SK-N-SH (cell line): ENCODE measurements around the gene WBP2NL. TPM values are rescaled to one million over a fixed set of nuclear protein-coding genes. Genes with fewer than 3 reads are reported as not detected.

ENCODE experiments used
- CTCF ChIA-PET: fragments of 300-600, 350-600 bp; formaldehyde crosslinking; extraction: SDS; loops from one replicate; lab custom pipeline; 2021; lab: Yijun Ruan, JAX
- POLR2A ChIA-PET: fragments of 350-600 bp; sonication (Branson Sonifier 250); formaldehyde crosslinking; extraction: SDS; loops from one replicate; lab custom pipeline; 2020; ENCODE audit warnings: antibody characterized with exemption, inconsistent platforms; lab: Yijun Ruan, JAX
- DNase-seq: peaks from one replicate; pipeline ENCODE4 v3.0.0; 2012
- H2AFZ ChIP-seq: fragments of 200-600 bp; sonication (generic); 2 replicates; pipeline ENCODE4 v1.8.1; 2016; ENCODE audit warnings: antibody characterized with exemption, mild to moderate bottlenecking, low read depth
- H3F3A ChIP-seq: fragments of 200-600 bp; sonication (generic); replicated peaks from 2 replicates; pipeline ENCODE3; 2016; ENCODE audit warnings: antibody characterized with exemption, mild to moderate bottlenecking; ENCODE audit not compliant: insufficient read depth
- H3K27ac ChIP-seq, 2 experiments: fragments of 200-500 bp in 1 of 2; fragments of 200-600 bp in 1 of 2; sonication (Bioruptor generic) in 1 of 2; sonication (generic), shearing (Covaris generic) in 1 of 2; 2 replicates each; pipeline versions ENCODE4 v1.5.1 to v1.6.1; 2014 to 2016; ENCODE audit warnings: low read depth in 2 of 2, inconsistent platforms in 1 of 2, low read length in 1 of 2, mild to moderate bottlenecking in 1 of 2, mixed read lengths in 1 of 2
- H3K27me3 ChIP-seq: fragments of 200-600 bp; sonication (generic), shearing (Covaris generic); 2 replicates; pipeline ENCODE4 v1.6.1; 2016; ENCODE audit warnings: mixed run types; ENCODE audit not compliant: insufficient read depth
- H3K36me3 ChIP-seq, 2 experiments: fragments of 200-500 bp in 1 of 2; fragments of 200-600 bp in 1 of 2; sonication (Bioruptor generic) in 1 of 2; sonication (generic) in 1 of 2; replicated peaks in 1 of 2; 2 replicates each; pipeline versions ENCODE3 to v1.5.1; 2014 to 2016; ENCODE audit warnings: low read length in 1 of 2, mild to moderate bottlenecking in 1 of 2; ENCODE audit not compliant: insufficient read depth in 2 of 2, control insufficient read depth in 1 of 2
- H3K4me1 ChIP-seq, 2 experiments: fragments of 200-500 bp in 1 of 2; fragments of 200-600 bp in 1 of 2; sonication (Bioruptor generic) in 1 of 2; sonication (generic), shearing (Covaris generic) in 1 of 2; 2 replicates each; pipeline versions ENCODE4 v1.5.1 to v1.6.1; 2014 to 2016; ENCODE audit warnings: low read depth in 1 of 2, low read length in 1 of 2, mixed run types in 1 of 2; ENCODE audit not compliant: insufficient read depth in 2 of 2, control insufficient read depth in 1 of 2
- H3K4me2 ChIP-seq: fragments of 200-600 bp; sonication (generic), shearing (Covaris generic); 2 replicates; pipeline ENCODE4 v1.6.1; 2017; ENCODE audit warnings: mixed run types
- H3K4me3 ChIP-seq, 2 experiments: fragments of 200-500 bp in 1 of 2; fragments of 200-600 bp in 1 of 2; sonication (Bioruptor generic) in 1 of 2; sonication (generic), shearing (Covaris generic) in 1 of 2; 2 replicates each; pipeline versions ENCODE4 v1.5.1 to v1.8.1; 2014 to 2016; ENCODE audit warnings: low read depth in 2 of 2, inconsistent platforms in 1 of 2, low read length in 1 of 2, mild to moderate bottlenecking in 1 of 2, mixed read lengths in 1 of 2, moderate library complexity in 1 of 2
- H3K79me2 ChIP-seq: fragments of 200-600 bp; sonication (generic); 2 replicates; pipeline ENCODE4 v1.8.1; 2017; ENCODE audit warnings: mild to moderate bottlenecking; ENCODE audit not compliant: insufficient read depth
- H3K9ac ChIP-seq: fragments of 200-600 bp; sonication (generic); 2 replicates; pipeline ENCODE4 v1.6.1; 2017; ENCODE audit warnings: mixed run types
- H3K9me2 ChIP-seq: fragments of 200-600 bp; sonication (generic); 2 replicates; pipeline ENCODE4 v1.6.1; 2017; ENCODE audit warnings: mixed run types
- H3K9me3 ChIP-seq: fragments of 200-600 bp; sonication (generic); 2 replicates; pipeline ENCODE4 v1.6.1; 2017; ENCODE audit warnings: mixed run types, mild to moderate bottlenecking, moderate library complexity
- H4K20me1 ChIP-seq: fragments of 200-600 bp; sonication (generic); 2 replicates; pipeline ENCODE4 v1.6.1; 2017; ENCODE audit warnings: mild to moderate bottlenecking, mixed run types; ENCODE audit not compliant: insufficient read depth
- ELF1 ChIP-seq: IDR thresholded peaks from 2 replicates; pipeline ENCODE4 v1.4.0; 2012
- EP300 ChIP-seq, 2 experiments: IDR thresholded peaks; 2 replicates each; pipeline versions ENCODE4 v1.4.0 to v1.6.1; 2012; ENCODE audit warnings: borderline replicate concordance in 1 of 2, low read depth in 1 of 2, low read length in 1 of 2
- EZH2phosphoT487 ChIP-seq: fragments of 200-600 bp; sonication (generic); IDR thresholded peaks from 2 replicates; pipeline ENCODE4 v1.6.1; 2017; ENCODE audit warnings: low read depth, mixed run types, mild to moderate bottlenecking, antibody characterized with exemption, moderate library complexity, borderline replicate concordance
- FOSL2 ChIP-seq: IDR thresholded peaks from 2 replicates; pipeline ENCODE4 v1.4.0; 2012; ENCODE audit warnings: low read depth, mild to moderate bottlenecking, moderate library complexity, borderline replicate concordance
- FOXM1 ChIP-seq: IDR thresholded peaks from 2 replicates; pipeline ENCODE4 v1.4.0; 2012; ENCODE audit warnings: low read depth, mild to moderate bottlenecking
- GATA2 ChIP-seq: sonication (generic); formaldehyde crosslinking; IDR thresholded peaks from 2 replicates; pipeline ENCODE4 v1.5.0; 2020; ENCODE audit warnings: mild to moderate bottlenecking, missing genetic modification reagents
- JUND ChIP-seq: IDR thresholded peaks from 2 replicates; pipeline ENCODE4 v1.4.0; 2012
- NFIC ChIP-seq: IDR thresholded peaks from 2 replicates; pipeline ENCODE4 v1.4.0; 2012; ENCODE audit warnings: borderline replicate concordance
- NRF1 ChIP-seq: IDR thresholded peaks from 2 replicates; pipeline ENCODE4 v1.6.1; 2012; ENCODE audit warnings: low read depth, mild to moderate bottlenecking, low read length
- POLR2AphosphoS5 ChIP-seq: IDR thresholded peaks from 2 replicates; pipeline ENCODE4 v1.6.1; 2012; ENCODE audit warnings: low read depth, low read length
- RAD21 ChIP-seq: IDR thresholded peaks from 2 replicates; pipeline ENCODE4 v1.6.1; 2012; ENCODE audit warnings: mild to moderate bottlenecking, low read length
- RCOR1 ChIP-seq: fragments of 150-350 bp; IDR thresholded peaks from 2 replicates; pipeline ENCODE4 v1.6.1; 2017; ENCODE audit warnings: antibody characterized with exemption, low read length
- REST ChIP-seq: IDR thresholded peaks from 2 replicates; pipeline ENCODE4 v1.6.1; 2012; ENCODE audit warnings: mild to moderate bottlenecking, low read depth, low read length, moderate library complexity
- RFX5 ChIP-seq: IDR thresholded peaks from 2 replicates; pipeline ENCODE4 v1.6.1; 2012; ENCODE audit warnings: mild to moderate bottlenecking, improper control_type of control experiment, low read length
- SIN3A ChIP-seq: IDR thresholded peaks from 2 replicates; pipeline ENCODE4 v1.6.1; 2012; ENCODE audit warnings: low read depth, mild to moderate bottlenecking, low read length, moderate library complexity, borderline replicate concordance
- TAF1 ChIP-seq: IDR thresholded peaks from 2 replicates; pipeline ENCODE4 v1.6.1; 2012; ENCODE audit warnings: low read depth, mild to moderate bottlenecking, low read length, moderate library complexity, borderline replicate concordance
- USF1 ChIP-seq: IDR thresholded peaks from 2 replicates; pipeline ENCODE4 v1.4.0; 2012; ENCODE audit warnings: low read depth, borderline replicate concordance
- YY1 ChIP-seq: IDR thresholded peaks from 2 replicates; pipeline ENCODE4 v1.4.0; 2012; ENCODE audit warnings: low read depth, mild to moderate bottlenecking
- WGBS: methylation state at CpG from one replicate; pipeline ENCODE4 v1.1.6; 2017; ENCODE audit warnings: low lambda C conversion rate; 5-methylcytosine and 5-hydroxymethylcytosine counted together
- polyA plus RNA-seq, 3 experiments: library from polyadenylated mRNA; depleted of rRNA; stranded (reverse); fragments of >200 nt; gene quantifications; 2 replicates each; pipeline ENCODE4 v1.2.3, GENCODE V29; 2012

Gene WBP2NL
- polyA plus RNA-seq, 1 of the 3 experiments (the other 2 are of a cell fraction): 0.07 TPM

GRCh38 chr22:42033263-42034181 is 34.9 kb downstream of the WBP2NL start:
- Histone ChIP-seq H3K9ac (no peak overlapping the region), H2AFZ (no peak overlapping the region)
- POLR2A ChIA-PET: interaction anchor here (0.6 kb wide), 1 partner anchor 51 kb away, joined by 3 read pairs; no protein-coding TSS in a partner anchor
- TF ChIP-seq ELF1 (no peak), POLR2AphosphoS5 (no peak), EZH2phosphoT487 (no peak), NFIC (no peak), REST (no peak), YY1 (no peak), SIN3A (no peak), GATA2 (CRISPR knock-in tag) (no peak), RAD21 (no peak), TAF1 (no peak), RFX5 (no peak), NRF1 (no peak), RCOR1 (no peak), JUND (no peak), FOSL2 (no peak)
- TF ChIP-seq, all 33 proteins: peak for 0
- no peak for DNase-seq
- H3K9me2 ChIP-seq: no peaks in the 10 kb centered on the region
- no peak overlapping the region for H3K4me3 ChIP-seq
- H3K36me3 ChIP-seq: no peaks in the 10 kb centered on the region
- H3K27me3 ChIP-seq: no peaks in the 10 kb centered on the region
- no peak overlapping the region for H3K27ac ChIP-seq
- WGBS: 50% methylated on average over 2 of the region's 5 CpGs
- CTCF ChIA-PET: no interaction called here
- no peaks in the 10 kb centered on the region for H3K9me3 ChIP-seq
- H3K79me2 ChIP-seq: no peaks in the 10 kb centered on the region
- H3K4me2 ChIP-seq: no peak overlapping the region
- no peaks in the 10 kb centered on the region for H3F3A ChIP-seq
- no peaks in the 10 kb centered on the region for H3K4me1 ChIP-seq
- H4K20me1 ChIP-seq: no peaks in the 10 kb centered on the region

- Histone ChIP-seq H3F3A (no peaks in the 10 kb centered on the region), H2AFZ (no peak overlapping the region), H3K4me1 (no peaks in the 10 kb centered on the region), H3K9me3 (no peaks in the 10 kb centered on the region), H3K36me3 (no peaks in the 10 kb centered on the region), H4K20me1 (no peaks in the 10 kb centered on the region), H3K4me3 (no peak overlapping the region), H3K9me2 (no peaks in the 10 kb centered on the region), H3K27me3 (no peaks in the 10 kb centered on the region), H3K4me2 (no peak overlapping the region), H3K79me2 (no peaks in the 10 kb centered on the region), H3K9ac (no peak overlapping the region), H3K27ac (no peak overlapping the region)
- POLR2A ChIA-PET: no interaction called here
- CTCF ChIA-PET: no interaction called here
- DNase-seq: no peak
- 63% methylated on average over 4 of the region's 8 CpGs for WGBS
- TF ChIP-seq POLR2AphosphoS5: no peak
- no peak for TF ChIP-seq EP300 (IDR thresholded peaks at IDR 0.05; ENCODE audit: borderline replicate concordance in 1 of 2, low read depth in 1 of 2, low read length in 1 of 2)
- TF ChIP-seq TAF1: no peak
- TF ChIP-seq REST: no peak
- no peak for TF ChIP-seq USF1
- TF ChIP-seq FOXM1: no peak
- TF ChIP-seq GATA2 (CRISPR knock-in tag): no peak
These were observed 36.7 kb downstream of the WBP2NL start for GRCh38 chr22:42035256-42035655.
